Measurements from ENCODE around the gene GRK3.

The GRK3 gene

GRCh38 chr22:25626624-25626990, 62.1 kb downstream of the GRK3 start:
- DNase-seq (ENCODE audit: low read depth) = no peak

- no peak for DNase-seq (ENCODE audit: low read depth)
Measured at GRCh38 chr22:25627271-25627852, 62.9 kb downstream of the GRK3 start.

- no peak for DNase-seq (ENCODE audit: low read depth)
Measured at GRCh38 chr22:25628494-25628893, 64.0 kb downstream of the GRK3 start.

GRCh38 chr22:25629613-25630012, 65.1 kb downstream of the GRK3 start:
- no peak for DNase-seq (ENCODE audit: low read depth)

GRCh38 chr22:25630447-25630846, 66.0 kb downstream of the GRK3 start:
- no peak for DNase-seq (ENCODE audit: low read depth)

- no peak for DNase-seq (ENCODE audit: low read depth)
Measured at GRCh38 chr22:25636323-25636722, 71.8 kb downstream of the GRK3 start.

- no peak for DNase-seq (ENCODE audit: low read depth)
Measured at GRCh38 chr22:25637032-25637431, 72.6 kb downstream of the GRK3 start.

- DNase-seq (ENCODE audit: low read depth) = no peak
Measured at GRCh38 chr22:25637672-25638071, 73.2 kb downstream of the GRK3 start.

- DNase-seq (ENCODE audit: low read depth) = no peak
Measured at GRCh38 chr22:25638638-25639037, 74.2 kb downstream of the GRK3 start.

GRCh38 chr22:25641650-25642049, 77.2 kb downstream of the GRK3 start:
- DNase-seq (ENCODE audit: low read depth) = no peak

GRCh38 chr22:25643232-25644000, 78.9 kb downstream of the GRK3 start:
- no peak for DNase-seq (ENCODE audit: low read depth)

GRCh38 chr22:25644122-25644521, 79.6 kb downstream of the GRK3 start:
- DNase-seq (ENCODE audit: low read depth) = no peak

- no peak for DNase-seq (ENCODE audit: low read depth)
Measured at GRCh38 chr22:25645266-25645665, 80.8 kb downstream of the GRK3 start.

GRCh38 chr22:25645964-25646363, 81.5 kb downstream of the GRK3 start:
- no peak for DNase-seq (ENCODE audit: low read depth)

GRCh38 chr22:25650833-25651232, 86.4 kb downstream of the GRK3 start:
- no peak for DNase-seq (ENCODE audit: low read depth)

- no peak for DNase-seq (ENCODE audit: low read depth)
Measured at GRCh38 chr22:25651332-25652085, 87.0 kb downstream of the GRK3 start.

- DNase-seq (ENCODE audit: low read depth) = no peak
Measured at GRCh38 chr22:25654676-25655075, 90.2 kb downstream of the GRK3 start.

GRCh38 chr22:25655371-25655935, 91.0 kb downstream of the GRK3 start:
- no peak for DNase-seq (ENCODE audit: low read depth)

- no peak for DNase-seq (ENCODE audit: low read depth)
Measured at GRCh38 chr22:25656724-25657123, 92.2 kb downstream of the GRK3 start.

GRCh38 chr22:25658633-25659032, 94.2 kb downstream of the GRK3 start:
- no peak for DNase-seq (ENCODE audit: low read depth)

GRCh38 chr22:25659413-25659812, 94.9 kb downstream of the GRK3 start:
- no peak for DNase-seq (ENCODE audit: low read depth)

- no peak for DNase-seq (ENCODE audit: low read depth)
Measured at GRCh38 chr22:25660336-25660735, 95.9 kb downstream of the GRK3 start.

- no peak for DNase-seq (ENCODE audit: low read depth)
Measured at GRCh38 chr22:25661073-25661472, 96.6 kb downstream of the GRK3 start.

All from activated gamma-delta T cell treated with anti-CD3 and anti-CD28 coated beads, Interleukin-2, amount 50 U/mL, for 16 hours (primary cell).